Measurements from ENCODE around the gene WWC2.

- TF ChIP-seq POLR2A (IDR thresholded peaks at IDR 0.05) (no peak), CTCF (IDR thresholded peaks at IDR 0.05) (no peak)
Measured at GRCh38 chr4:183312841-183313240, 213.8 kb downstream of the WWC2 start.
